SU-DHL-6 (cell line): ENCODE results near the gene WDR7.

Experiments
- CTCF ChIP-seq: fragments of 200-600 bp; sonication (generic); IDR thresholded peaks from one replicate; pipeline ENCODE4 v1.5.1; 2017; ENCODE audit warnings: antibody characterized with exemption, mild to moderate bottlenecking, low read length, moderate library complexity; ENCODE audit not compliant: insufficient read depth, poor library complexity, severe bottlenecking
- EZH2phosphoT487 ChIP-seq: fragments of 200-600 bp; sonication (generic), shearing (Covaris generic); conservative IDR thresholded peaks from 2 replicates; pipeline ENCODE4 v1.6.1; 2018; ENCODE audit warnings: mild to moderate bottlenecking, antibody characterized with exemption, low read length, moderate library complexity, mixed read lengths

- TF ChIP-seq CTCF (no peak), EZH2phosphoT487 (no peak)
Measured at GRCh38 chr18:56727399-56727798, 76.2 kb downstream of the WDR7 start.
